ENCODE measurements around the gene KCTD1.

The KCTD1 gene

DNA sequence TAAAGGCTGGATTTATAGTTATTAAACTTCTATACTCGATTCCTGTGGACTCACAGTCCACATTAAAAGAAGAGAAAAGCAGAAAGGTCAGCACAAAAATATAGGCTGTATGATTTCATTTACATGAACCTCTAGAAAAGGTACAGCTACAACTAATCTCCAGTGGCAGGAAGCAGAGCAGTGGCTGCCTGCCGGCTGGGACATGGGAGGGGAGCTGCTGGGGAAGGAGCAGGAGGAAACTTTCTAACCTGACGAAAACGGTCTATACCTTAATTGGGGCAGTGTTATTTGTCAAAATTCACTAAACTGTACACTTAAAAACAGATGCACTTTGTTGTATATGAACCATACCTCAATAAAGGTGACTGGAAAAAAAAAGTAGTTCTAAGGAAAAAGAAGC is 26.7 kb downstream of the KCTD1 start:
- no peak for DNase-seq

GRCh38 chr18:26520974-26521373 is 27.4 kb downstream of the KCTD1 start:
- DNase-seq = no peak

DNA sequence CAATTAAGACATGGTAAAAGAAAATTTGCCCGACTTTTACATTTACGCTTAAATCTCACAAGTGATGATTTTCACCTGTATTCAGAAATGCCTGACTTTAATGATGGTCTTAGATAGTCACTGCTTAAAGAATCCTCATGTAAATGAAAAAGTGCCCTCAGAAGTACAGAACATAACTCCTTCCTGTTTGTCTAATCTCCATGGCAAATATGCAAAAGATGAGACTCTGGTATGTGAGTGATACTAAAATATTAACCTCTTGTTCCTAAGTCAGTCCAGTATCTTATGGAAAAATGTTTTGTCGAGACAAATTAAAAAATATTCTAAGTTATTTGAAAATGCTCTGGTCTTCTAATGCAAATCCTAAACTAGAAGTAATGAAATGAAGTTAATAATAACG is 29.2 kb downstream of the KCTD1 start:
- DNase-seq = no peak

DNA sequence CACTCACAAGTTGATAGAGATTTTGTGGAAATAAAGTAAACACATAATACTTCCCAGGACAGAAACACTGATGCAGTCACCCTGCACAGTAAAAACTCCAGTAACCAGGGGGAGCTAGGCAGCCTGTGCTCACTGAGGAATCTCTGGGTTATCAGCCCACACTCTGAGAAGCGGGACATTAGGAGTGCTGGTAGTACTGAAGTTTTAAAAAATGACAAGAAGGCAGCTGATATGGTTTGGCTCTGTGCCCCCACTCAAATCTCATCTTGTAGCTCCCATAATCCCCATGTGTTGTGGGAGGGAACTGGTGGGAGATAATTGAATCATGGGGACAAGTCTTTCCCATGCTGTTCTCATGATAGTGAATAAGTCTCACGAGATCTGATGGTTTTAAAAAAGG is 31.4 kb downstream of the KCTD1 start:
- DNase-seq = no peak

- no peak for DNase-seq
These were observed 32.5 kb downstream of the KCTD1 start for GRCh38 chr18:26515643-26516487.

- DNase-seq = no peak
These were observed 36.8 kb downstream of the KCTD1 start for GRCh38 chr18:26511339-26512071.

DNA sequence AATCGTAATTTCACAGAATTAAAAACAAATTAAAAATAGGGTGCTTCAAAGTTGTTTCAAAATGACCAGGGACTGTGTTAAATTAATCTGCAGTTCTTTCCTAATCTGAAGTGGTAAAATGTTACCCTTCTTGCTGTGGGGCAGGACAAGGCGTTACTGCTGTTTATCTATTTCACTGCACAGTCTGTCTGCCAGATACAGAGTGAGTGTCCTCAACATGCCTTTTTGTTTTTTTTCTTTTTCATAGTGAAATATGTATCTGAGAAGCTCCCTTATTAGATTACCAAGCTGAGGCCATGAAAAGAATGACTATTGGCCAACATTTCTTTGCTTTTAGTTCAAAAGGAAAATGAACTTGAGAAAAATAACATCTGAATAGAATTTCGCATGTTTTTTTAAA is 38.0 kb downstream of the KCTD1 start:
- no peak for DNase-seq

DNA sequence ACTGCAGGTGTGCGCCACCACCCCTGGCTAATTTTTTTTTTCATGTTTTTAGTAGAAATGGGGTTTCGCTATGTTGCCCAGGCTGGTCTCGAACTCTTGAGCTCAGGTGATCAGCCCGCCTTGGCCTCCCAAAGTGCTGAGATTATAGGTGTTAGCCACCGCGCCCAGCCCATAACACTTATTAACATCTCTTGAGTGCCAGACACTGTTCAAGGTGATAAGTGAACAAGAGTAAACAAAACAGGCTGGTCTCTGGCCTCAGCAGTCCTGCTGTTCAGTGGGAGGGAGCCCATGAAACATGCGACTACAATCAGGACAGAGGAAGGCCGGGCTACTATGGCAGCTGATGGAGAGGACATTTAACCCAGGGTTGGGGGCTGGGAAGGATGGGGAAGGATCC is 42.3 kb downstream of the KCTD1 start:
- no peak for DNase-seq

- peak in 1 of 2 experiments; percentile 8 for DNase-seq
These were observed 43.5 kb downstream of the KCTD1 start for GRCh38 chr18:26504831-26505230.

GRCh38 chr18:26503382-26503781 is 45.0 kb downstream of the KCTD1 start:
- DNase-seq = no peak

DNA sequence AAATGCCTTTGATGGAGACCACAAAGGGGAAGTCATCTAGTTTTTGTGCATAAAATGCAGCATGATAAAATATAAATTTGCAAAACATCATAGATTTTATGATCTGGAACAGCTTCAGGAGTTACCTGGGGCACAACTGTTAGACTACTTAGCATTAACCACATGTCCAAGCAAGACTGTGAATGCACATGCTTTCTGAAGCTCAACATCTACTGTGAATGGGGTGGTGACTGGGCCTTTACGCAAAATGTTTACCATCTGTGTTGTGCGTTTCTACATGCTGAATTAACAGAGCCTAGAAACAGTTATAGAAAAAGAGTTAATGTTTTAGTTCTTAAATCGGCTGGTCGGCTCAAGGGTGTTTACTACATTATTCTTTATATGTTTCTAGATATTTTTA is 45.5 kb downstream of the KCTD1 start:
- DNase-seq = no peak

- no peak for DNase-seq
These were observed 50.5 kb downstream of the KCTD1 start for GRCh38 chr18:26497866-26498265.

- no peak for DNase-seq
These were observed 51.8 kb downstream of the KCTD1 start for GRCh38 chr18:26496528-26496927.

DNA sequence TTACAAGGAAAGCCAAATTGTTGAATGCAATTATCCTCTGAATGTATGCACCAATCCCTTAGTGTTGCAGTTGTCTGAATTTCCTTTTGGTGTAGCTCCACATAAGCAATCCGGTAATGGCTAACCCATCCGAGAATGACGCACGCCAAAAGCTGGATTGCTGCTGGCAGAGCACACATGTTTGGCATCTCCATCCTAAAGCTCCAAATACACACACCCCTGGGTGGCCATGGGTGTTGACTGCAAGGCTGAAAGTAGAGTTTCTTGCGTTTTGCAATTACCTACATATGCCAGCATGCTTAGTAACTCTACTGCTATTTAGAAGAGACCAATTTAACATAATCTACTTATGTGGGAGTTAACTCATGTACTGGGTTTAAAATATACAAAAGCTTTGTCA is 53.1 kb downstream of the KCTD1 start:
- no peak for DNase-seq

DNA sequence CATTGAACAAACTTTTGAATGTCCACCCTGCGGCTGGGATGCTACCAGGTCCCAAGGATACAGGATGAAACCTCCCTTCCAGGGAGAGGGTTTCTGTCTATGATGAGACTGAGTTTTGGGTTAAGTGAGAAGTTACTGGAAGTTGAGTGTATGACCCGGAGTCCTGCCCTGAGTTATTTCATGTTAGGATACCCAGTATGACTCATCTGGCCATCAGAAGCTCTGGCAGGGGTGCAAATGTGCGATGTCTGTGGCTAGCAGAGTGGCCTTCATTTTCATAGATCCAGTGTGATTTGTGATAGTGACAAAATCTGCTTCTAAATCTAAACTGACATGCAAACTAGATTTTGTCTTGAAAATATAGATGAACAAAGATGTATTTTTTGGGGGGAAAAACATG is 55.3 kb downstream of the KCTD1 start:
- DNase-seq = no peak

GRCh38 chr18:26491194-26491816 is 57.0 kb downstream of the KCTD1 start:
- DNase-seq = no peak

GRCh38 chr18:26489881-26490280 is 58.5 kb downstream of the KCTD1 start:
- DNase-seq = no peak

GRCh38 chr18:26489191-26489590 is 59.2 kb downstream of the KCTD1 start:
- DNase-seq = no peak

DNA sequence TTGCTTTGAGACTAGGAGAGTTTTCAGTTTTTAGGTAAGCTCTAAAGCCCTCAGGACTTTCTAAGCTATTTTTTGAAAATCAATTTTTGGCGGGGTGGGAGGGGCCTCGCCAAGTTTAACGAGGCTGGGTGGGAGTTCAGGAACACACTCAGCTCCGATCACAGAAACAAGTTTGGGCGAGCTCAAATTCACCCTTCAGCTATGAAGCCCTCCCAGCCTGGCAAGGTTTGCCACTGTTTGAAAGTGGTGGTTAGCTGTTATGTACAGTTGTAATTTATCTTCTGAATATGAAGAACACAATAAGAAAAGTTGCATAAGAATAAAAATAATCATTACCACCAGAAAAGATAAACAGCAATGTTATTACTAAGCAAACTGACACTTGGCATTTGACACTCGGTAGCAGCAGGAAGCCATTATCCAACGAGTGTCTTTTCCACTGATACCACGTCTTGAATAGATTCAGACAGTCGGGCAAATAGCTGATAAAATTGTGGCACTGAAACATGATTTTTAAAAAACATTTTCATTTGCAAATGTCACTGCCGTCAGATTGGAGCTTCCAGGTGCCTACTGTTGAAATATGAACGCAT is 59.8 kb downstream of the KCTD1 start:
- no peak for DNase-seq

DNA sequence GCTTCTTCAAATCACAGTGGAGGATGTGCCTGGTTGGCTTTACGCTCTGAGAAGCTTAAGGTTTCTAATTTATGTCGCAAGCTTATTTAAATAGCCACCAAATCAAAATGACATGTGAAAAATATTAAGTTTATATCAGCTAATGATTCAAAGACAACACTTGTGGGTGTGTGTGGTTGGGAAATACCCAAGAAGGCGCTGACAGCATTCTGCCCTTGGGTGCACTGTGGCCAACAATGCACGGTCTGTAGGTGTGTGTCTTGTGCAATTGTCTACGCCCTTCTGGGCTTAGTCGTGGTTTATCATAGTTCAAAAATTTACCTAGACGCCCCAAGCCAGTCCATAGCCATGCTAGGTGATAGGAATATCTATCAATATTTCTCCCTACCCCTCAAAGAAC is 60.9 kb downstream of the KCTD1 start:
- no peak for DNase-seq

DNA sequence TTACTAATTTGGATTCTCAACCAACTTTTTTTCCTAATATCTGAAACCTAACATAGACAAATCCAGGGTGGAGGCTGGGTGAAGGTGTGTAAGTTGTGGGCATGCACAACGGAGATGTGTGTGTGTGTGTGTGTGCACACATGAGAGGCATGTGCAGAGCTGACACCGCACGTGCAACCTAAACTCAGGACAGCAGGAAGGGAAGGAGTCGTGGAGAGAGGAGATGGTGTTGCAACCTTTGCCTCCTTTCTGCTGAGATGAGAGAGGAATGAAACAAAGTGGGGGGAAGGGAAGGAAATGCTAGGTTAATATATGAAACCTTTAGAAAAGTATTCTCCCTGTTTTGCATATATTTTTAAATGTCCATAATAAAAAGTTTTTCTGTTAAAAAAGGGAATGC is 64.7 kb downstream of the KCTD1 start:
- no peak for DNase-seq

GRCh38 chr18:26482569-26482968 is 65.8 kb downstream of the KCTD1 start:
- no peak for DNase-seq

All from NCI-H446 (cell line).